ENCODE data around the gene DOK7.

The DOK7 gene

DNA sequence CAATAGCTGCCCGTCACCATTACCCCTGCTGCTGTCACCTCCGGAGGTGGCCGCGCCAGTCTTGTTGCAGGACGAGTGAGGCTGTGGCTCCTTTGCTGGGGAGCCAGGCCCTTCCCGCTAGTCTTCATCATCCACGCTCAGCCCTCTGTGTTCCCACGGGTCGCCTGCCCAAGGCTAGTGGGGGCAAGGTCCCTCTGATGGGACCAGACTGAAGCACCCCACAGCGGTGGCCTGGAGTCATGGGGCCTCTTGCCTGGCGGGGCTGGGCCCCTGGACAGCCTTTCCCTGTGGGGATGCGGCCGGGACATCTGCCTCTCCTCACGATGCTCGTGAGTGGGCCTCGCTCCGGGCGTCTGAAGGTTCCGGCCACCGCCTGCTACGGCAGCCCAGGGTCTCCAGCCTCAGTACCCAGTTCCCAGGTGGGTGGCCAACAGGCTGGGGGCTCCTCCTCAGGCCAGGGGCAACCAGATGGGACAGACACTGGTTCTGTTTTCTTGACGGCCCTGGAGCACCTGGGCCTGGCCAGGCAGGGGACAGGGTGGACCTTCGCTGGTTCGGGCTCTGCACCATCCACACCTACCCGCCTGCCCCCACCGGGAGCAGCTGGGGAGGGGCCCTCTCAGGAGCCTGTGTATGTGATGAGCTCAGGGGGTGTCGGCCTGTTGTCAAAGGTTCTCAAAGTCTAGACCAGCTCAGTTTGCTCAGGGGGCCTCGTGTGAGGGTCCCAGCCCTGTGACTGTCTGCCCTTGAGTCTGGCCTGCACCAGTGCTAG lies 32.3 kb downstream of the DOK7 start:
- TF ChIP-seq, protein P1, sequence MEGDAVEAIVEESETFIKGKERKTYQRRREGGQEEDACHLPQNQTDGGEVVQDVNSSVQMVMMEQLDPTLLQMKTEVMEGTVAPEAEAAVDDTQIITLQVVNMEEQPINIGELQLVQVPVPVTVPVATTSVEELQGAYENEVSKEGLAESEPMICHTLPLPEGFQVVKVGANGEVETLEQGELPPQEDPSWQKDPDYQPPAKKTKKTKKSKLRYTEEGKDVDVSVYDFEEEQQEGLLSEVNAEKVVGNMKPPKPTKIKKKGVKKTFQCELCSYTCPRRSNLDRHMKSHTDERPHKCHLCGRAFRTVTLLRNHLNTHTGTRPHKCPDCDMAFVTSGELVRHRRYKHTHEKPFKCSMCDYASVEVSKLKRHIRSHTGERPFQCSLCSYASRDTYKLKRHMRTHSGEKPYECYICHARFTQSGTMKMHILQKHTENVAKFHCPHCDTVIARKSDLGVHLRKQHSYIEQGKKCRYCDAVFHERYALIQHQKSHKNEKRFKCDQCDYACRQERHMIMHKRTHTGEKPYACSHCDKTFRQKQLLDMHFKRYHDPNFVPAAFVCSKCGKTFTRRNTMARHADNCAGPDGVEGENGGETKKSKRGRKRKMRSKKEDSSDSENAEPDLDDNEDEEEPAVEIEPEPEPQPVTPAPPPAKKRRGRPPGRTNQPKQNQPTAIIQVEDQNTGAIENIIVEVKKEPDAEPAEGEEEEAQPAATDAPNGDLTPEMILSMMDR (IDR thresholded peaks at IDR 0.05; ENCODE audit: borderline replicate concordance, insufficient read depth, low read depth, low read length): no peak
- no peak overlapping the region for H3K4me3 ChIP-seq (ENCODE audit: low read depth, low read length)

DNA sequence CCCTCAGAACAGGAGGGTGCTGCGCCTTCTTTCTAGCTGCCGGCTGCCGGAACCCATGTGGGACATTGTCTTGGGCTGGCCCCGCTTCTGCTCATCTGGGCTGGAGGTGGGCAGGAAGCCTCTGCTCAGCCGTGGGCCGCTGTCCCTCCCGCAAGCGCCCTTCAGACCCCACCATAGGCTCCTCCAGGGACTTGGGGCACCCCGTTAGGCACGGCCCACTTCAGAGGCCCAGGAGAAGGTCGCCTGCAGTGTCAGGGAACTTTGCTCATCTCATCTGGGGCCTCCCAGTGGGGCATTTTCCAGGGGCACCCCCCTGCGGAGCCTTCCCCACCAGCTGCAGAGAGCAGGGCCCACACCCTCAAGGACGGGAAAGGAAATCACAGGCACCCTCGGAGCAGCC lies 32.9 kb downstream of the DOK7 start:
- TF ChIP-seq, protein P1 (IDR thresholded peaks at IDR 0.05; ENCODE audit: borderline replicate concordance, insufficient read depth, low read depth, low read length): no peak
- H3K4me3 ChIP-seq (ENCODE audit: low read depth, low read length): no peak overlapping the region

DNA sequence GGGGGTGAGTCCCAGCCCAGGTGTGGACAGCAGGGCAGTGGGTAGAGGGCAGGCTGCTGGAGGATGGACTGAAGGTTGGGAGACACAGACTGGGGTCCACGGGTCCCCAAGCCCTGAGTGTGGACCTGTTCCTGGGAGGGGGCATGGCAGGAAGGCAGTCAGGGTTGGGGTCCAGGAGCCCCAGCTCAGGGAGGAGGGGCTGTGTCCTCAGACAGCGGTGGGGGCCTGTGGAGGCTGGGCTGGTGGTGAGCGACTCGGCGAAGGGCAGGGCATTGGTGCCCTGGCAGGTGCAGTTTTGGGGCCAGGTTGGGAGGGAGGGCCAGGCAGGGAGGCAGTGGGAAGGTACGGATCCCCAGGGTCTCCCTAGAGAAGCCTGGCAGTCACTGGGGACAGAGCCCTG lies 34.0 kb downstream of the DOK7 start:
- TF ChIP-seq, protein P1 (IDR thresholded peaks at IDR 0.05; ENCODE audit: borderline replicate concordance, insufficient read depth, low read depth, low read length): no peak
- H3K4me3 ChIP-seq (ENCODE audit: low read depth, low read length): no peak overlapping the region

DNA sequence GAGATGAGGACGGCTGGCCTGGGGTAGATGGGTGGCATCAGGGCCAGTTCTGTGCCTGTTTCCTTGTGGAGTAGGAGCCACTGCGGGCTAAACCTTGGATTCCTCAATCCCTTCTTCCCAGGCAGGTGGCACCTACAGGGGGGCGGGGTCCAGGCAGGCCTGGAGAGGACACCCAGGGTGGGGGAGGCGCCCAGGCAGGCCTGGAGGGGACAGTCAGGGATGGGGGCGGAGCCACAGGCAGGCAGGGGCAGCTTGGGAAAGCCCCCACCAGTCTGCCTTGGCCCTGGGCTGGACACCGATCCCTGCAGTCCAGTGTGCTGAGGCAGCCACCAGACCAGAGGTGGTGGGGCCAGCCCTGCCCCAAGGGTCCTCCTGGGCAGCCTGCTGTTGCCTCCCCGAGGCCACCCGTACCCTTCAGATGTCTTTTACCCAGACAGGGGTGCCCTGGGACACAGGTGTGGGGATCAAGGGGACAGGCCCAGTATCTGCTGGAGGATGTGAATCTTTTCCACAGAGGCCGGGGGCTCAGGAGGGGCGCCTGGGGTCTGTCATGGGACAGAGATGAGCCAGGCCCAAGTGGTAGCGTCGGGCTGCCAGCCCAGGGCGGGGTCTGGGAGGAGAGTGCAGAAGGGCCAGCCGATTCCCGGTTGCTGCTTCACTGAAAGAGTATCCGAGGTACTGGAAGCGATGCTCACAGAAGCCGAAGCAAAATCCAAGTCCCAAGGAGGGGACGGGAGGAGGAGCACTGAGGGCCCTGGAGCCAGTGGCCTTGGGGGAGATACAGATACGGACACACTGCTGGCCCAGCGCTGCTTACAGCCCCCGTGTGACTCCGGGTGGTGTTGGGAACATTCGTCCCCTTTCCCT lies 34.6 kb downstream of the DOK7 start:
- TF ChIP-seq, protein P1 (IDR thresholded peaks at IDR 0.05; ENCODE audit: borderline replicate concordance, insufficient read depth, low read depth, low read length): no peak
- H3K4me3 ChIP-seq (ENCODE audit: low read depth, low read length): no peak overlapping the region

DNA sequence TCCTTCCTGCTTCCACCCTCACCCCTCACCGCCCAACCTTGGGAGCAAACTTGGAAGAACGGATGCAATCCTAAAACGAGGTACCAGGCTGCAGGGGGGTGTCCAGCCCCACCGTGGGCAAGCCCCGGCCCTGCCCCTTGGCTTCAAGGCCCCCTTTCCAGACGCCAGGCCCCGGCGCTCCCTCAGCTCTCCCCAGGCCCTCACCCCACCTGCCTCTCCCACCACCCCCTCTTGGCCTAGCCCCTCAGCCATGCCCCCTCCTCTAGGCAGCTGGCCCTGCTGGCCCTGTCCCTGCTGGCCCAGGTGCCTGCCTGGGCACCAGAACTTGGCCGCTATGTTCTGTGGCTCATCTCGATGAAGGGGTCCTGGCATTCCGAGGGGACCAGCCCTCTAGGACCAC lies 35.3 kb downstream of the DOK7 start:
- TF ChIP-seq, protein P1 (IDR thresholded peaks at IDR 0.05; ENCODE audit: borderline replicate concordance, insufficient read depth, low read depth, low read length): no peak
- no peak overlapping the region for H3K4me3 ChIP-seq (ENCODE audit: low read depth, low read length)

DNA sequence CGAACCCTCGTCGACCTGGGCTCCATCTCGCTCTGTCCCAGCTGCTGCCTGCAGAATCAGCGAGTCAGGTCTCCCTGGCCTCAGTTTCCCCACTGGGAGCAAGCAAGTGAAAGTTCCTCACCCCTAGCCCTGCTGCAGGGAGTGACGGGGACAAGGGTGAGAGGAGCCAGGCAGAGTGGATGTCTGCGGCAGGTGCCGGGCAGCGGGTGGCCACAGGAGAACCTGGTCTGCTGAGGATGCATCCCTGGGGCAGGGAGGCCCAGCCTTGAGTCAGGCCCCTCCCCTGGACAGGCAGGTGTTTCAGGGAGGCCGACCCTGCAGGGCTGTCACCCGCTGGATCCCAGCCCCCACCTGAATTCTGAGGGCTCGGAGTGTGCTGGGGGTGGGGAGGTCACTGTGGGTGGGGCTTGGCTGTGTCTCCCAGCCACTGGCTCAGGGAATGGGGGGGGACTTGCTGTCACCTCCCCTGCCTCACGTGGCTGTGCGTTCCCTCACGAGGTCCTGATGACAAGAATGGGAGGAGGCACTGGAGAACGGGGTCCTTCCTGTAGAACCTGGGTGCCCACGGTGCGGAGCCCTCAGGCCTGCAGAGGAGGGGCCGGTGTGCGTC lies 35.9 kb downstream of the DOK7 start:
- H3K4me3 ChIP-seq (ENCODE audit: low read depth, low read length): no peak overlapping the region
- TF ChIP-seq, protein P1 (IDR thresholded peaks at IDR 0.05; ENCODE audit: borderline replicate concordance, insufficient read depth, low read depth, low read length): no peak

All from GM12875 (cell line).